HG03354 (cell line): ENCODE results near the gene CYSTM1.
"Not testable (repeated sequence)": the region's sequence is repeated elsewhere in the genome, so short reads cannot be mapped to it uniquely, and the experiment has no call there.

Source experiments
- ATAC-seq: cut with Tn5 transposase; IDR thresholded peaks from one replicate; pipeline ENCODE4 v1.9.1; 2021; ENCODE audit warnings: mild to moderate bottlenecking; ENCODE audit not compliant: unreplicated experiment, poor library complexity, severe bottlenecking

CYSTM1 gene

GRCh38 chr5:140147460-140147859, 27.5 kb upstream of the CYSTM1 start:
- no peak for ATAC-seq

DNA sequence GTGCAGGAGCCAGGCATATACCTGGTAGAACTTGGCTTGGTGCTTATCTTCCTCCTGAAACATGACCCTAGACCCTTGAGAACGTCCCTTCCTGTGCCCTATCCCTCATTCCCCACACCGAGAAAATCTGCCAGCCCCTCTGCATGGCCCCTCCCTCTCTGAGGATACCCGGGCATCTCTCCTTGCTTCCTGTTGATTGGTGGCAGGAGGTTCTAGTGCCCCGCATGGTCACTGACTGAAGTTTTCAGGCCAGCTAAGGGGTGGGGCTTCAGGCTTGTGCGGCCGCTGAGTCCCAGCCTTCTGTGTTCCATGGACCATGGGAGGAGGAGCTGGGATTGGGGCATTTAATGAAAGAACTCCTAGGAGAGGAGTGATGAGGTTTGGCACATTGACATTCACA, 26.5 kb upstream of the CYSTM1 start:
- no peak for ATAC-seq

- no peak for ATAC-seq
These were observed 24.8 kb upstream of the CYSTM1 start for GRCh38 chr5:140150201-140150600.

- no peak for ATAC-seq
These were observed 23.6 kb upstream of the CYSTM1 start for GRCh38 chr5:140151144-140152021.

DNA sequence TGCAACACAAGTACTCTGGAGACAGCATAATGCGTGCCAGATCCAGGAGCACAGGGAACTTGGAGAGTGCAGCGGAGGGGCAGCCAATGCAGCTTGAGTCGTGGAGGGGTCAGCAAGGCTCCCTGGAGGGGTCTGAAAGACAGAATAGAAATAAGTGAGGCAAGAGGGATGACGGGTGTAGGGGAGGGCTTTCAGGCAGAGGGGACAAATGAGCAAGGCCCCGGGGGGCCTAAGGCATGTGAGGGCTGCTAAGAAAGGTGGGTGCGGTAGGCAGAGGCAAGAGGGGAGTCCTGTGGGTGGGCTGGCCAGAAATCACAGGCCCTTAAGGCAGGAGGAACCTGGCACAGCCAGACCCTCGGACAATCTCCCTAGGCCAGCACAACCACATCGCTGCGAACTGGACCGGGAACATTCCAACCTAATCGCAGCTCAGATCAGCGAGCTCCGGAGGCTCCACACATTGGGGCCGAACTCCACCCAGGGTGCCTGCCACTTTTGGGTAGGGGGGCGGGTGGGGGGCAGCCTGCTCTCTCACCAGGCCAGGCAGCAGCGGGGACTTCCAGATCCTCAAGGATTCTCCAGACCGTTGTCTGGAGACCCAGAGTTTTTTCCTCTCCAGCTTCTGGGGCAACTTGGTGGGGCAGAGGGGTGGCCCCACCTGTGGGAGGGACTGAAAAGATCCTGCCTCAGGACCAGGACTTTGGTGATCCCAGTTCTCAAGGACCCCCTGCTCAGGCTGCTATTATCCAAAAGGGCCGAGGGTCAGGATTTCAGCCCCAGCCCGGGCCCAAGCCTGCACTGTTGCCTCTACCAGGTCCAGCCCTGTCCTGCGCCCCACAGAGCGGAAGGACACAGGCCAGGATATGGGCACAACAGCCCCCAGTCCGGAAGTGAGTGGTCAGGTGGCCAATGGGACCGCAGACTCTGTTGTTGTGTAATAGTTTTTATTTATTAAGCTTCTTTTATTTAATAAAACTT, 22.7 kb upstream of the CYSTM1 start:
- no peak for ATAC-seq

- ATAC-seq, result no peak
These were observed 21.7 kb upstream of the CYSTM1 start for GRCh38 chr5:140153255-140153654.

GRCh38 chr5:140153905-140154304, 21.1 kb upstream of the CYSTM1 start:
- no peak for ATAC-seq

- not testable (repeated sequence) for ATAC-seq
These were observed 20.1 kb upstream of the CYSTM1 start for GRCh38 chr5:140154710-140155381.

DNA sequence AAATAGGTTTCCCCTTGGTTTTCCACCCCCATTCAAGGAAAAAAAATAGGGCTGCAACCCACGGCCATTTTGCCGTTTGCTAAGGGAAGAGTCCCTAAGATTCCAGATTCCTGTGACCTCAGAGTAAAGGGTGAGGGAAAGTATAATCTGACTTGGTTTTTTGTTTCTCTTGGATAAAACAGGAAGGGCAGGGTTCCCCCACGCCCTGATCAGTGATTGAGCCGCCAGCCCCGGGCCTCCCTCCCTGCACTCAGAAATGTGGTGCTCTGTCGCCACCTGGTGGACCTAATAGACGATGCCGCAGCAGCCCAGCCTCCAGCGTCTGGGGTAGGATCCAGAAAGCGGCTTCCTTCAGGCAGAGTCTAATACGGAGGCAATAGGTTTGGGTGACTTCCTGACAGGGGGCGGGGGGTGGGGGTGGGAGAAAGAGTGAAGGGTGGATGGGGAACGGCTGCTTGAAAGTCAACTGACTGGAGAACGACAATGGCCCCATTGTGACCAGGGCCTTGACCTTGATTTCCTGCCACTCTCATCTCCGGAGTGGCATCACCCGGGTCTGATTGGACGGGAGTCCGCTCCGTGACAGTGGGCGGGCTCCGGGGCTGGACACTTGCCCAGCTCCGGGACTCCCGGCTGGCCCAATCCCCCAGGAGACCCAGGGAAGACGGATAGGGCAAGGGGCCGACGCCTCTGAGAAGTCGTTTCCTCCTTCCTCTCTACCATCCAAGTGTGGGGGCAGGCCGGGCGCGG, 17.8 kb upstream of the CYSTM1 start:
- peak; percentile 96 for ATAC-seq

- ATAC-seq, result no peak
These were observed 15.7 kb upstream of the CYSTM1 start for GRCh38 chr5:140159014-140159927.

- no peak for ATAC-seq
These were observed 12.7 kb upstream of the CYSTM1 start for GRCh38 chr5:140162275-140162674.

- no peak for ATAC-seq
These were observed 12.2 kb upstream of the CYSTM1 start for GRCh38 chr5:140162781-140163180.

DNA sequence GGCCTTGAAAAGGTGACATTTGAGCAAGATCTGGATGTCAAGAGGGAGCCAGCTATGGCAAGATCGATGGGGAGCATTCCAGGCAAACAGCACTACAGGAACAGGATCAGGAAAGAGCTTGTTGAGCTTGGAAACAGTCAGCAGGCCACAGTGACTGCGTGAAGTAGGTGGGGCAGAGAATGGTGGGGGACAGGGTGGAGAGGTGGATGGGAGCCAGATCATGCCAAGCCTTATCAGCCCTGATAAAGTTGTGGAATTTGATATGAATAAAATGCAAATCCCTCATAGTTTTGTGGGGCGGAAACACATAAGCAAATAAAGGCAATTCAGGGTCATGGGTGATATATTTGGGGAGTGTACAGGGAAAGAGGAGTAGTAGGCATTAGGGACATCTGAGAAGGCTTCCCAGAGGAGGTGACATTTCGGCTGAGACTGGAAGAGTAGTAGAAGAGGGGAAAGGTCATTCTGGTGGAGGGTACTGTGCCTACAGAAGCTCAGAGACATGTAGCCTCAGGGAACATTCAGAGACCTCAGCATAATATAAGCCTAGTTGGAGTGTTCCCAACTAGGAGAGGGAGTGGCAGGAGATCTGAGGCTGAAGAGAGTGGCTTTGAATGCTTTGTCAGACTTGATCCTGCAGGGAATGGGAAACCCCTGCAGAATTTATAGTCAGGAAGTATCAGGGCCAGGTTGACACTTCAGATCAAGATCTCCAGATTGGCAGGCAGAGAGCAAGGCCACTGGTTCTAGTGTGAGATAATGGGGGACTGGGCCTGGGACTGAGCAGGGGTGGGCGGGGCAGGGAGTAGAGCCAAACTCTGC, 9.7 kb upstream of the CYSTM1 start:
- ATAC-seq, result no peak

DNA sequence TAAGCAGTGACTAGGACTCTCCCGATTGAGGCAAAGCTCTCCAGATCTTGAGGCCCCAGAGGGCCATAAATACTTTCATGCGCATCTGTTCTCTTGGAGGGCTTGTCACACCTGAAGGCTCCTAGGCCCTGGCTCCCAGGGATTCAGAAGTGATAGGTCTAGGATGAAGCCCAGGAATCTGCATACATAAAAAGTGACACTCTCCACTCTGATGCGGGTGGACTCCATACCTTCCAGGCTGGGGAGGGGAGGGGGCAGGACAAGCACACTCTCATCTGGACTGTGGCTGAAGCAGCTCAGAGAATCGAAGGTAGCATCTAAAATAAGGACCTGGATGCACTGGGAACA, 9.1 kb upstream of the CYSTM1 start:
- ATAC-seq, result no peak

GRCh38 chr5:140166911-140167310, 8.1 kb upstream of the CYSTM1 start:
- no peak for ATAC-seq

GRCh38 chr5:140168371-140168770, 6.6 kb upstream of the CYSTM1 start:
- ATAC-seq, result no peak

GRCh38 chr5:140169410-140169809, 5.6 kb upstream of the CYSTM1 start:
- no peak for ATAC-seq

GRCh38 chr5:140172483-140172882, 2.5 kb upstream of the CYSTM1 start:
- no peak for ATAC-seq
